Tibial nerve (tissue), 3 donors: ENCODE results near the gene KRT86.

Source experiments
- POLR2A ChIP-seq, 2 donors: fragments of 450-650 bp; IDR thresholded peaks; one replicate each; pipeline ENCODE4 v1.6.1; 2017; ENCODE audit warnings: antibody characterized with exemption in 2 of 2, mild to moderate bottlenecking in 2 of 2, moderate library complexity in 2 of 2
- TF ChIP-seq, protein P1 (sequence below), 5 experiments: fragments of 200-600 bp in 3 of 5; fragments of 450-650 bp in 2 of 5; sonication (generic) in 3 of 5; IDR thresholded peaks; one replicate each; pipeline ENCODE4 v1.5.1; 2016 to 2019; ENCODE audit warnings: antibody characterized with exemption in 5 of 5, mild to moderate bottlenecking in 3 of 5, moderate library complexity in 2 of 5

DNA sequence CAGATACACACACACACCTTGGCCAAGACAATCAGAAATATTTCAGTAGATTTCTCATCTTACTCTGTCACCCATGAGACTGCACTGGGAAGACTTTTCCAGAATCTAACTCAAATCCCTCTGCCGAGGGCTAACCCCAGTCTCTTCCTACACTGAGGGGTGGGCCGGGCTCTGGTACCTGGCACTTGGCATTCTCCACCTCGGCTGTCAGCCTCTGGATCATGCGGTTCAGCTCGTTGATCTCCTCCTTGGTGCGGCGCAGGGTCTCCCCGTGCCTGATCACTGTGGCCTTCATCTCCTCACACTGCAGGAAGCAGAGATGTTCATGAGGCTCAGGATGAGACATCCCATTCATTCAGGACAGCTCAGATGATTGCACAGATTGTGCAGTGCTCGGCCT, 41.8 kb downstream of the KRT86 start:
- TF ChIP-seq POLR2A (IDR thresholded peaks at IDR 0.05), result no peak
- TF ChIP-seq, protein P1, sequence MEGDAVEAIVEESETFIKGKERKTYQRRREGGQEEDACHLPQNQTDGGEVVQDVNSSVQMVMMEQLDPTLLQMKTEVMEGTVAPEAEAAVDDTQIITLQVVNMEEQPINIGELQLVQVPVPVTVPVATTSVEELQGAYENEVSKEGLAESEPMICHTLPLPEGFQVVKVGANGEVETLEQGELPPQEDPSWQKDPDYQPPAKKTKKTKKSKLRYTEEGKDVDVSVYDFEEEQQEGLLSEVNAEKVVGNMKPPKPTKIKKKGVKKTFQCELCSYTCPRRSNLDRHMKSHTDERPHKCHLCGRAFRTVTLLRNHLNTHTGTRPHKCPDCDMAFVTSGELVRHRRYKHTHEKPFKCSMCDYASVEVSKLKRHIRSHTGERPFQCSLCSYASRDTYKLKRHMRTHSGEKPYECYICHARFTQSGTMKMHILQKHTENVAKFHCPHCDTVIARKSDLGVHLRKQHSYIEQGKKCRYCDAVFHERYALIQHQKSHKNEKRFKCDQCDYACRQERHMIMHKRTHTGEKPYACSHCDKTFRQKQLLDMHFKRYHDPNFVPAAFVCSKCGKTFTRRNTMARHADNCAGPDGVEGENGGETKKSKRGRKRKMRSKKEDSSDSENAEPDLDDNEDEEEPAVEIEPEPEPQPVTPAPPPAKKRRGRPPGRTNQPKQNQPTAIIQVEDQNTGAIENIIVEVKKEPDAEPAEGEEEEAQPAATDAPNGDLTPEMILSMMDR (IDR thresholded peaks at IDR 0.05), result no peak
